GM21737 (cell line): Measurements from ENCODE around the gene MYBPC1.
"Not testable (repeated sequence)": the region's sequence is repeated elsewhere in the genome, so short reads cannot be mapped to it uniquely, and the experiment has no call there.

Experiments used
- ATAC-seq: cut with Tn5 transposase; IDR thresholded peaks from one replicate; pipeline ENCODE4 v1.9.1; 2021; ENCODE audit warnings: mild to moderate bottlenecking, moderate library complexity; ENCODE audit not compliant: unreplicated experiment

Gene MYBPC1

DNA sequence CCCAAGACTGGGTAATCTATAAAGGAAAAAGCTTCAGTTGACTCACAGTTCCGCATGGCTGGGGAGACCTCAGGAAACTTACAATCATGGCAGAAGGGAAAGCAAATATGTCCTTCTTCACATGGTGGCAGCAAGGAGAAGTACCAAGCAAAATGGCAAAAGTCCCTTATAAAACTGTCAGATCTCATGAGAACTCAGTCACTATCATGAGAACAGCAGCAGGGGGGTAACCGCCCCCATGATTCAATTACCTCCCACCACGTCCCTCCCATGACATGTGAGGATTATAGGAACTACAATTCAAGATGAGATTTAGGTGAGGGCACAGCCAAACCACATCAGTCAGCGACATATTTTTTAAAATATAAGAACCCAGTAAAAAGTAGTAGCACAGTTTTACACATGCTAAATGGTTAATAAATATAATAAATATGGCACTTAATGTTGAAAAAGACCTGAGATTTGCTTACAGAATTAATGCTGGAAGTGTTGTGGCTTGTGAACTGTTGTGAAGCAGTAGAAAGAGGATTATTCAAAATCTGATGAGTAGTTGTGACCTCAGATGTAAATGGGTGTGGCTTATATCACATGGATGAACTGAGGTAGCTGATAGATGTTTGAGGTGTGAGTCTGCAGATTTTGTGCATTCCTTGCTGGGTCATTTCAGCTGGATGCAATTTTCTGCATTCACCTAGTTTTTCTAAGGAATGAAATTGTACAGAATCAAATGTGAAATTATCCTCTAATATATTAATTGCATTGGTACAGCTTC, 55.8 kb downstream of the MYBPC1 start:
- ATAC-seq, result no peak

- ATAC-seq, result no peak
Observed at GRCh38 chr12:101653030-101653429, 58.3 kb downstream of the MYBPC1 start.

DNA sequence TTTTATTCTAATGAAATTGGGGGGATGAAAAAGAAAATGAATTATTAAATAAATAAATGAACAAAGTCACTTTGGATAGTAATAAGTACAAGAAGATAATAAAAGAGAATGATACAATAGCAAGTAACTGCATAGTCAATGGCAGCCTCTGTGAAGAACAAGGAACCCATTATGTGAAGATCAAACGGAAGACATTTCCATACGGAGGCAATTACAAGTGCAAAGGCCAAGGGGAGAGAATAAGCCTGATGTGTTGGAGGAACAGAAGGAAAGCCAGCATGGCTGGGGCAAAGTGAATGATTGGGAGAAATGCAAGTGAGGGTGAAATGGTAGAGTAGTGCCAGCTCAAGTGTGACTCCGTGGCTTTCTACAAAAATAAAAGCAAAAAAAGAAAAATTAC, 58.7 kb downstream of the MYBPC1 start:
- ATAC-seq, result no peak

- no peak for ATAC-seq
Observed at GRCh38 chr12:101654442-101654841, 59.7 kb downstream of the MYBPC1 start.

DNA sequence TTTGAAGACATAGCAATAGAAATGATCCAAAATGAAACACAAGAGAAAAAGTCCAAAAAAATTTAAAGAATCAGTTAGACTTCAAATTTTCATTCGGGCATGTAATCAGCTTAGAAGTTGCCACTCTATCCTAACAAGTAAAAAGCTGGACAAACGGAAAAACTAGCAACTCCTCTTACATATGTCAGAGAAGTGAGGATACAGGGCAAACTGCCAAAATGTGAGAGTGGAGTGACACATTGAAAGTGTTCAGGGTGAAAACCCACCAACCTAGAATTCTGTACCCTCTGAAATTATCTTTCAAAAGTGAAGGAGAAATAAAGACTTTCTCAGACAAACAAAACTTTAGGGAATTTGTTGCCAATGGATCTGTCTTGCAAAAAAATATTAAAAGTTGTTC, 60.6 kb downstream of the MYBPC1 start:
- no peak for ATAC-seq

GRCh38 chr12:101660662-101661061, 65.9 kb downstream of the MYBPC1 start:
- ATAC-seq, result not testable (repeated sequence)

- ATAC-seq, result no peak
Observed at GRCh38 chr12:101663298-101663697, 68.5 kb downstream of the MYBPC1 start.

DNA sequence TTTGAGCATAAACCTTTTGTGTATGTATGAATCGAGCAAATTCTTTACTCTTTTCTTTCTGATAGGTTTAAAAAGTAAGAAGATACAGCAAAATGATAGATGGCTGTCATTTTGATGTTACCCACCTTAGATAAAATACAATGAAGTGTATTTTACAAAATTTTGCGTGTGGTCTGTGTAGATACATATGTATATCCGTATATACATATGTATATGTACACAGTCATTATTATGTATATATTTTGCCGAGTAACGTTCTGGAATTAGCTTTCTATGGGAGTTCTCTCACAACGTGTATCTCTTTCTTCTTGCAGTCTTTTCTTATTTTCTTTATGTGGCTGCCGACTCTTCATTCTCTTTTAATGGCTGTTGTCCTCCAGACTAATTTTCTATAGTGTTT, 70.2 kb downstream of the MYBPC1 start:
- no peak for ATAC-seq

GRCh38 chr12:101666052-101666728, 71.4 kb downstream of the MYBPC1 start:
- no peak for ATAC-seq

DNA sequence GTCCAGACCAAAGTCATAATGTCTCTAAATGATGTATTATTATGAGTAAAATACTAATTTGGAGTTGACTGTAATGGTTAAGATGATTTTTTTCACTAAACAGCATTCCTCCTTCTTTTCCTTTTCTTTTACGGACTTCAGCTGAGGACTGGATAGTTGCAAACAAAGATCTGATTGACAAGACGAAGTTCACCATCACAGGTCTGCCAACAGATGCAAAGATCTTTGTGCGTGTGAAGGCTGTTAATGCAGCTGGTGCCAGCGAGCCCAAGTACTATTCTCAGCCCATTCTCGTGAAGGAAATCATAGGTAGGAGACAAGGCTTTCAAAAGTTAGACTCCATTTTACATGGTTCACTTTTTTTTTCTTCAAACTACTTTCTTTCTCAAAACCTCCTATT, 72.8 kb downstream of the MYBPC1 start:
- no peak for ATAC-seq

DNA sequence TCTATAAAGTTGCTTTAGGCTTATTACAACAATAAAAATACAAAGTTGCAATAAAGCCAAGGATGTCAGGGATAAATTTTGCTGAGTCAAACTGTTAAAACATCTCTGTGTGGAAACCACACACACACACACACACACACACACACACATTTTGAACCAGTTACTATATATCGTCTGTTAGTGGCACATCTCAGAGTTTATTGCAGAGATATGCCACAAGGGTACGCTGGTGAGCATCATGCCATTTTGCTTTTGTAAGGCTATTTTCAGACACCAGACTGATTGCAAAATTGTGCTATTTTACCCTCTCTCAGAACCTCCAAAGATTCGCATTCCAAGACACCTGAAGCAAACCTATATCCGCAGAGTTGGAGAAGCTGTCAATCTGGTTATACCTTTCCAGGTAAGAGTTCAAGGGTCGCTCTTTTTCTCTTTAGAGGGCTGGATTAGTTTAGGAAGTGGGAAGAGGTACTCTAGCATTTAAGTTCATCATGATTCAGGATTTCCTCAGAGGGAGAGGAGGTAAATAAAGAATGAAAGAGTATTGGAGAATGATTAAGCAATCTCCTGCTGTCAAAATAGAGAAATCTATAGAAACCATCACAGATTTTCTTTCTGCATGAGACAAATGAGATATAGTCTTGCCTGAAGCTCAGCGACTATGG, 75.4 kb downstream of the MYBPC1 start:
- ATAC-seq, result no peak

GRCh38 chr12:101671157-101671791, 76.5 kb downstream of the MYBPC1 start:
- peak; percentile 82 for ATAC-seq

- ATAC-seq, result peak; percentile 16
Observed at GRCh38 chr12:101671833-101672232, 77.1 kb downstream of the MYBPC1 start.

DNA sequence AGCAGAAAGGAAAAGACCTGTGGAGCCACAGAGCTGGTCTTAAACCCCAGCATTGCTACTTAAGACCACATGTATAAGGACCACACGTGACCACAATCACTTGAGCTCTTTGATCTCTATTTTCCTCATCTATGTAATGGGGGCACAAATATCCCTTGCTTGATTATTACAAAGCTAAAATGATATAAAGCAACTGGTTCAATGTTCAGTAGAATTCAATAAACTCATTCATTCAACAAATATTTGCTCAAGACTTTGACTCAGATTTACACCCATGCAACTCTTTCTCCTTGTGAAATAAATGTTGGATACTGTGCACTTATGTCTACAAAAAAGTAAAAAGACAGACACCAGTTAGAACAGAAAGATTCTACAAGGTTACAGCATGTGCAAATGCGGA, 80.8 kb downstream of the MYBPC1 start:
- no peak for ATAC-seq

DNA sequence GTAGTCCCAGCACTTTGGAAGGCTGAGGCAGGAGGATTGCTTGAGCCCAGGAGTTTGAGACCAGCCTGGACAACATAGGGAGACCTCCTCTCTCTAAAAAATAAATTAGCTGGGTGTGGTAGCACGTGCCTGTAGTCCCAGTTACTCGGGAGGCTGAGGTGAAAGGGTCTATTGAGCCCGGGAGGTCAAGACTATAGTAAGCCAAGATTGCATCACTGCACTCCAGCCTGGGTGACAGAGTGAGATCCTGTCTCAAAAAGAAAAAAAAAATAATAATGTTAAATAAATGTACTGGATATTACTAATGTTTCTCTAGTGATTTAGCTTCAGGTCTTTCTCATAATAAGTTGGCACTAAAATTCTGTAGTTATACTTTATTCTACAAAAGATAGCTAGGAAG, 81.7 kb downstream of the MYBPC1 start:
- not testable (repeated sequence) for ATAC-seq

- no peak for ATAC-seq
Observed at GRCh38 chr12:101678081-101678480, 83.3 kb downstream of the MYBPC1 start.

- no peak for ATAC-seq
Observed at GRCh38 chr12:101680240-101680639, 85.5 kb downstream of the MYBPC1 start.

GRCh38 chr12:101680647-101681046, 85.9 kb downstream of the MYBPC1 start:
- ATAC-seq, result no peak

GRCh38 chr12:101681627-101682026, 86.9 kb downstream of the MYBPC1 start:
- not testable (repeated sequence) for ATAC-seq

GRCh38 chr12:101685092-101685491, 90.3 kb downstream of the MYBPC1 start:
- ATAC-seq, result no peak

GRCh38 chr12:101686176-101686575, 91.4 kb downstream of the MYBPC1 start:
- no peak for ATAC-seq
